GM13977 (cell line): ENCODE results near the gene CCND1.

Experiments
- DNase-seq: peaks from one replicate; pipeline ENCODE4 v3.0.0; 2012; ENCODE audit warnings: low spot score
- CTCF ChIP-seq: IDR thresholded peaks from 2 replicates; pipeline ENCODE4 v1.5.1; 2012; ENCODE audit warnings: mild to moderate bottlenecking, control low read depth; ENCODE audit not compliant: insufficient read depth; ENCODE audit errors: extremely low read depth, missing control alignments
- in situ Hi-C: fragments of 300-500 bp; cut with MboI; formaldehyde crosslinking; loops from one replicate; pipeline ENCODE4 v1.12.0; 2022; ENCODE audit warnings: low sequenced_read_pairs, low pct_unique_long_range_greater_than_20kb, mixed read lengths, inconsistent platforms; ENCODE audit not compliant: unreplicated experiment

CCND1 gene

GRCh38 chr11:69648679-69649575 lies 8.0 kb downstream of the CCND1 start:
- DNase-seq = no peak
- in situ Hi-C loops = no loop called here
- no peak for TF ChIP-seq CTCF

- in situ Hi-C loops = no loop called here
- no peak for DNase-seq
- no peak for TF ChIP-seq CTCF
Measured at GRCh38 chr11:69649576-69649900, 8.6 kb downstream of the CCND1 start.

- in situ Hi-C loops = loop anchor here (25.0 kb wide), 1 partner anchor 738 kb away; the partner anchor contains the start of genes IGHMBP2 and MRPL21
Measured at GRCh38 chr11:69650081-69650831, 9.3 kb downstream of the CCND1 start.

GRCh38 chr11:69650832-69651344 lies 9.9 kb downstream of the CCND1 start:
- in situ Hi-C loops = loop anchor here (25.0 kb wide), 1 partner anchor 739 kb away; the partner anchor contains the start of genes IGHMBP2 and MRPL21
- no peak for TF ChIP-seq CTCF
- DNase-seq = no peak

More at GRCh38 chr11:69650081-69650831, 9.3 kb downstream of the CCND1 start:
- DNase-seq = no peak
- TF ChIP-seq CTCF = no peak

GRCh38 chr11:69651834-69652620 lies 11.1 kb downstream of the CCND1 start:
- in situ Hi-C loops = loop anchor here (25.0 kb wide), 1 partner anchor 740 kb away; the partner anchor contains the start of genes IGHMBP2 and MRPL21
- DNase-seq = no peak

More at GRCh38 chr11:69651834-69652620, 11.1 kb downstream of the CCND1 start:
- TF ChIP-seq CTCF = no peak
